Activated naive CD8-positive, alpha-beta T cell (primary cell): Measurements from ENCODE around the gene KRT9.

ENCODE experiments used
- H3K27ac Mint-ChIP-seq: one replicate; pipeline ENCODE4 v1.8.0; 2021; ENCODE audit warnings: mixed read lengths
- H3K27me3 Mint-ChIP-seq: one replicate; pipeline ENCODE4 v1.8.0; 2021; ENCODE audit warnings: mixed read lengths
- H3K36me3 Mint-ChIP-seq: one replicate; pipeline ENCODE4 v1.8.0; 2021; ENCODE audit warnings: mixed read lengths
- H3K4me1 Mint-ChIP-seq: one replicate; pipeline ENCODE4 v1.8.0; 2021; ENCODE audit warnings: low read depth, mixed read lengths
- H3K4me3 Mint-ChIP-seq: one replicate; pipeline ENCODE4 v1.8.0; 2021; ENCODE audit warnings: mild to moderate bottlenecking, mixed read lengths
- H3K9me3 Mint-ChIP-seq: one replicate; pipeline ENCODE4 v1.8.0; 2021; ENCODE audit warnings: low read depth, mixed read lengths

The KRT9 gene

DNA sequence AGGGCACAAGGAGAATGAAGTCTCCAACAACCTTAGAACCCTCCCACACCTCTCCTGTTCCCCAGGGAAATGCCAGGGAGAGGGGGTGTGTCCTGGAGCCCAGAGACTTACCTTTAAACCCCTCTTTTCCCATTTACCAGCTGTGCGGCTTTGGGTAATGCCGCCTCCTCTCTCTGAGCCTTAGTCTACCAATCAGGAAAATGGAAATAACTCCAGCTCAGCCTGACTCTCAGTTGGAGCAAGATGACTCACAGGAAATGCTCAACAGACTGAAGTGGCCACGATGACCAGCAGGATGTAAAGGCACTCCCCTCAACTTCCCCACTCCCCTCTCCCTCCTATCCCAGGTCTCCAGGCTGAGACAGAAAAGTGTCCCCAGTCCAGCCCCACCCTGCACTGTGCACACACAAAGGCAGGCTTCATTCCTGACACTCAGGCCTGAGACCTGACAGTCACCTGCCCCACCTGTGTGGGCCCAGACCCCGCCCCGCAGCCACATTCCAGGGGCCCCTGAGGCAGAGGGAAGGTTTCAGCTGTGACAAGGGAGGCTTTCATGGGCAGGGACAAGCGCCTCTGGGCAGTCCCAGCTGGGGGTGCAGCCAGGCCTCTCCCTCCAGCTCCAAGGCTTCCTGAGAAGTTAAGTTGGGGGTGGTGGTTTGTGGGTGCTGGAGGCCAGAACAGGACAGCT lies 50.1 kb downstream of the KRT9 start:
- H3K4me1 Mint-ChIP-seq, result no peaks in the 10 kb centered on the region
- H3K9me3 Mint-ChIP-seq, result no peaks in the 10 kb centered on the region
- no peaks in the 10 kb centered on the region for H3K36me3 Mint-ChIP-seq
- no peak overlapping the region for H3K27ac Mint-ChIP-seq
- no peak overlapping the region for H3K4me3 Mint-ChIP-seq
- peaks cover 3% of the 10 kb centered on the region for H3K27me3 Mint-ChIP-seq

- Mint-ChIP-seq H3K27ac (no peak overlapping the region), H3K9me3 (no peaks in the 10 kb centered on the region), H3K36me3 (no peaks in the 10 kb centered on the region), H3K4me1 (no peaks in the 10 kb centered on the region), H3K4me3 (no peak overlapping the region), H3K27me3 (peaks cover 3% of the 10 kb centered on the region)
Measured at GRCh38 chr17:41520821-41521521, 50.9 kb downstream of the KRT9 start.

GRCh38 chr17:41519501-41520224 lies 52.2 kb downstream of the KRT9 start:
- Mint-ChIP-seq H3K36me3 (no peaks in the 10 kb centered on the region), H3K4me1 (no peaks in the 10 kb centered on the region), H3K27ac (no peak overlapping the region), H3K4me3 (no peak overlapping the region), H3K27me3 (no peaks in the 10 kb centered on the region), H3K9me3 (no peaks in the 10 kb centered on the region)

DNA sequence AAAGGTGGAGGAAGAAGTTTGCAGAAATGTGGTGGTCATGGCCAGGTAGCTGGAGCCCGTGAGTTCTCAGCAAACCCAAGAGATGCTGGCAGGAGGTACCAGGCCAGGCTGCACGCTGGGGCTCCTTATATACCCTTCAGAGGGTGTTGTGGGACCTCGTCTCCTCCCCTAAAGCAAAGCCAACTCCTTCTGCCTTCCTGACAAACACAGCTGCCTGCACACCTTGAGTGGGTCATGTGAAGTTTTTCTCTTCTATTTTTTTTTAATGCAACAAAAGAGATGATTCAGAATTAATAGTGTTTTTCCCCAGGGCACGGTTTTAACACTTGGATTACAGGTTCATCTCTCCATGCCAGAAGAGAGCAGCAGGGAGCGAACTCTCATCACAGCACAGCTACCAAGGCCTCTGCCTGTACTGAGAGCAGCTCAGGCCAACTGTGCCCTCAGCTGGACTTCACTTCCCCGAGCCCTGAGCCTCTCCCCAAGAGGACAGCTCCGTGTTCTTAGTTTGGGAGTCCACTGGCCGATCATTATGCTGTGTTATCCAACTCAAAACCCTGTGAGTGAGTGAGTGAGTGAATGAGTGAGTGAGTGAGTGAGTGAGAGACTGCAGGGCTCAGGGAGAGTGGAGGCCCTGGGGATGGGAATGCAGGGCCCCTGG lies 52.9 kb downstream of the KRT9 start, which contains the start of gene KRT15:
KRT15 (minus strand) TSS at position 102 of the 661 bp plus-strand sequence; CDS start at position 39, 63 bp downstream.
- Mint-ChIP-seq H3K9me3 (no peaks in the 10 kb centered on the region), H3K27me3 (no peaks in the 10 kb centered on the region), H3K4me1 (no peaks in the 10 kb centered on the region), H3K36me3 (no peaks in the 10 kb centered on the region), H3K4me3 (no peak within 1 kb of the TSS), H3K27ac (no peak within 1 kb of the TSS)

DNA sequence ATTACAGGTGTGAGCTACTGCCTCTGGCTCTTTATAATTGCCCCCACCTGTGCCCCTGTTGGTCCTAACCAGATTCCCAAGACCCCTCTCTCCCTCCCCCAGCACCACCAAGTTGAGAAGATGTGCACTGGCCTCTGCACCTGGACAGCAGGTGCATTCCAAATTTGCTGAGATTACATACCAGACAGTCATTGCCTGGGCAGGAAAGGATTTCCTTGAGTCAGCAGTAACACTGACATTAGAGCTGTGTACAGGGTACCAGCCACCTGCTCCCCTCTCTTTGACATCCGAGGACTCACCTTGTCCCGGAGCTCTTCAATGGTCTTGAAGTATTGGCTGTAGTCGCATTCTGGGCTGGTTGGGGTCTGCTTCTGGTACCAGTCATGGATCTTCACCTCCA lies 53.8 kb downstream of the KRT9 start:
- Mint-ChIP-seq H3K9me3 (no peaks in the 10 kb centered on the region), H3K36me3 (no peaks in the 10 kb centered on the region), H3K4me1 (no peaks in the 10 kb centered on the region), H3K27me3 (no peaks in the 10 kb centered on the region), H3K27ac (no peak overlapping the region), H3K4me3 (no peak overlapping the region)

- Mint-ChIP-seq H3K4me3 (no peak overlapping the region), H3K9me3 (no peaks in the 10 kb centered on the region), H3K4me1 (no peaks in the 10 kb centered on the region), H3K36me3 (no peaks in the 10 kb centered on the region), H3K27ac (no peak overlapping the region), H3K27me3 (no peaks in the 10 kb centered on the region)
Measured at GRCh38 chr17:41516830-41517283, 55.0 kb downstream of the KRT9 start.

- Mint-ChIP-seq H3K4me3 (no peak overlapping the region), H3K36me3 (no peaks in the 10 kb centered on the region), H3K27ac (no peak overlapping the region), H3K9me3 (no peaks in the 10 kb centered on the region), H3K27me3 (no peaks in the 10 kb centered on the region), H3K4me1 (no peaks in the 10 kb centered on the region)
Measured at GRCh38 chr17:41516147-41516829, 55.6 kb downstream of the KRT9 start.
